Globus pallidus (tissue), 1 donor: Measurements from ENCODE around the gene HSD17B4.
"Not testable (repeated sequence)": the region's sequence is repeated elsewhere in the genome, so short reads cannot be mapped to it uniquely, and the experiment has no call there.

Experiments used
- DNase-seq: peaks from one replicate; pipeline ENCODE4 v3.0.0-alpha.2; 2015; ENCODE audit warnings: low spot score

HSD17B4 gene

GRCh38 chr5:119435436-119436132 lies 16.7 kb upstream of the HSD17B4 start:
- peak; percentile 15 for DNase-seq

- not testable (repeated sequence) for DNase-seq
Observed at GRCh38 chr5:119437785-119438586, 14.3 kb upstream of the HSD17B4 start.

GRCh38 chr5:119438587-119438917 lies 13.7 kb upstream of the HSD17B4 start:
- not testable (repeated sequence) for DNase-seq

- DNase-seq = no peak
Observed at GRCh38 chr5:119439140-119439631, 13.1 kb upstream of the HSD17B4 start.

- DNase-seq = not testable (repeated sequence)
Observed at GRCh38 chr5:119439632-119440031, 12.7 kb upstream of the HSD17B4 start.

GRCh38 chr5:119444643-119445042 lies 7.7 kb upstream of the HSD17B4 start:
- DNase-seq = not testable (repeated sequence)

- DNase-seq = no peak
Observed at GRCh38 chr5:119445544-119445943, 6.8 kb upstream of the HSD17B4 start.

- no peak for DNase-seq
Observed at GRCh38 chr5:119449882-119450281, 2.4 kb upstream of the HSD17B4 start.

GRCh38 chr5:119450627-119451026 lies 1.7 kb upstream of the HSD17B4 start:
- not testable (repeated sequence) for DNase-seq

- DNase-seq = no peak
Observed at GRCh38 chr5:119451561-119451960, 736 bp upstream of the HSD17B4 start.

- no peak for DNase-seq
Observed at GRCh38 chr5:119452060-119452372, 281 bp upstream of the HSD17B4 start.

- peak; percentile 46 for DNase-seq
Observed at GRCh38 chr5:119453040-119453373, 710 bp downstream of the HSD17B4 start.

- DNase-seq = no peak
Observed at GRCh38 chr5:119454171-119454570, 1.9 kb downstream of the HSD17B4 start.

- no peak for DNase-seq
Observed at GRCh38 chr5:119458911-119459632, 6.8 kb downstream of the HSD17B4 start.

GRCh38 chr5:119465640-119466039 lies 13.3 kb downstream of the HSD17B4 start:
- no peak for DNase-seq

- no peak for DNase-seq
Observed at GRCh38 chr5:119468286-119468685, 16.0 kb downstream of the HSD17B4 start.

- no peak for DNase-seq
Observed at GRCh38 chr5:119470105-119470763, 17.9 kb downstream of the HSD17B4 start.

GRCh38 chr5:119470851-119471451 lies 18.7 kb downstream of the HSD17B4 start:
- peak; percentile 65 for DNase-seq

GRCh38 chr5:119473241-119473640 lies 20.9 kb downstream of the HSD17B4 start:
- DNase-seq = no peak

GRCh38 chr5:119476341-119476740 lies 24.0 kb downstream of the HSD17B4 start:
- DNase-seq = peak; percentile 83

- DNase-seq = no peak
Observed at GRCh38 chr5:119478781-119479180, 26.5 kb downstream of the HSD17B4 start.

GRCh38 chr5:119480629-119481028 lies 28.3 kb downstream of the HSD17B4 start:
- DNase-seq = not testable (repeated sequence)
